Retinal pigment epithelial cell (primary cell): ENCODE results near the gene HOXC6.

Experiments
- DNase-seq: peaks from one replicate; pipeline ENCODE4 v3.0.0-alpha.2; 2010; ENCODE audit warnings: low read depth
- H3K4me3 ChIP-seq: 2 replicates; pipeline ENCODE4 v1.5.1; 2011; ENCODE audit warnings: mild to moderate bottlenecking, low read length, control low read depth, moderate library complexity
- TF ChIP-seq, protein P1 (sequence below): conservative IDR thresholded peaks from 2 replicates; pipeline ENCODE4 v1.5.1; 2011; ENCODE audit warnings: low read depth, low read length, control low read depth, inconsistent platforms

The HOXC6 gene

DNA sequence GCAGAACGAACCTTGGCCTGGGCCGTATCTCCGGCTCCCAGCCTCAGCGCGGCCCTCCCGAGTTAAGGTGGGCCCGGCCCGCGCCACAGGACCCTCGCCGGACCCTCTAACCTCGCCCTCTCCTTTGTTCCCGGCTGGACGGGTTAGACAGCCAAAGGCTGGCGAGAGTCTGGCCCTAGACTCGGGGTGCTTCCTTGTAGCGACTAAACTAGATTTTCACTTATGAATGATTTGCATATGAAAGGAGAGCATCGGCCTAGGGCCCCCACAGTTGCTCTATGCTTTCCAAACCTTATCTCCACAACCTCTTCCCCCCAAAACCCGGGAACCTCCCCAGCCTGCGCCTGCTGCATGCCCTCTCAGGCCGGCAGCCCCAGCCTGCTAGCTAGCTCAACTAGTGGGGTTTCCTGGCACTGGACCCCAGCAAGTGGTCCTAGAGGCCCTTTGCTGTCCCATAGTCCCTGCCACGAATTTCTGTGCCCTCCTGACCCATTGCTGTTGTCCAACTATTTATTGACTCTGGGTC, 6.6 kb downstream of the HOXC6 start:
- no peak for DNase-seq
- TF ChIP-seq, protein P1, sequence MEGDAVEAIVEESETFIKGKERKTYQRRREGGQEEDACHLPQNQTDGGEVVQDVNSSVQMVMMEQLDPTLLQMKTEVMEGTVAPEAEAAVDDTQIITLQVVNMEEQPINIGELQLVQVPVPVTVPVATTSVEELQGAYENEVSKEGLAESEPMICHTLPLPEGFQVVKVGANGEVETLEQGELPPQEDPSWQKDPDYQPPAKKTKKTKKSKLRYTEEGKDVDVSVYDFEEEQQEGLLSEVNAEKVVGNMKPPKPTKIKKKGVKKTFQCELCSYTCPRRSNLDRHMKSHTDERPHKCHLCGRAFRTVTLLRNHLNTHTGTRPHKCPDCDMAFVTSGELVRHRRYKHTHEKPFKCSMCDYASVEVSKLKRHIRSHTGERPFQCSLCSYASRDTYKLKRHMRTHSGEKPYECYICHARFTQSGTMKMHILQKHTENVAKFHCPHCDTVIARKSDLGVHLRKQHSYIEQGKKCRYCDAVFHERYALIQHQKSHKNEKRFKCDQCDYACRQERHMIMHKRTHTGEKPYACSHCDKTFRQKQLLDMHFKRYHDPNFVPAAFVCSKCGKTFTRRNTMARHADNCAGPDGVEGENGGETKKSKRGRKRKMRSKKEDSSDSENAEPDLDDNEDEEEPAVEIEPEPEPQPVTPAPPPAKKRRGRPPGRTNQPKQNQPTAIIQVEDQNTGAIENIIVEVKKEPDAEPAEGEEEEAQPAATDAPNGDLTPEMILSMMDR = no peak
- H3K4me3 ChIP-seq = no peak overlapping the region

DNA sequence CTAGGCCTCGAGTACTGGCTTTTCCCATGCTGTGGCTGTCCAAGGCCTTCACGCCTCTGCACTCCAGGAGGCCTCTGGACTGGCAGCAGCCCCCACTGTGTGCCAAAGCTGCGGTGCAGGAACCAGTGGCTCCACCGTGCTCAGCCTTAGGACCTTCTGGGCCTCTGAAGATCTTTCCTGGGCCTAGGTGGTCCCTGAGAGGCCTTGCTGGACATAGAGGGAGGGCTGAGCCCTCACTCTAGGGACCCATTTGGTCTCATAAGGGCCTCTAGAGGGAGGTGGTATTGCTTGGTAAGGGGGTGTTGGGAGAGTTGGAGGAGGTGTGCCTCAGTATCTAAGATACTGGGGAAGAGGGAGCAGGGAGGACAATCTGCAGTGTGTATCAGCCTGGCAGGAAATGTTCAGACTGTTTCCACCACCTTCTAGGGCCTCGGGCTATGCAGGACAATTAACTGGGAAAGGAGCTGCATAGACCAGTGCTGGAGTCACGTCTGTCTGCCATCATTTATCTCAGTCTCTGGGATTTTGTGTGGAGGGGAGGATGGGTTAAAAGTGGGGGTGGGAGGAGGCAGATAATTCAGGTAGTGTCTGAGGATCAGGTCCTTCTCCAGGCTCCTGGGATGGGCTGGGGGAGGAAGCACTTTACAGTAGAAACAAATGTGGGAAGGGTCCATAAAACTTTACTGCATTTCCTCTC, 7.5 kb downstream of the HOXC6 start:
- H3K4me3 ChIP-seq = no peak overlapping the region
- TF ChIP-seq, protein P1 = no peak
- no peak for DNase-seq

DNA sequence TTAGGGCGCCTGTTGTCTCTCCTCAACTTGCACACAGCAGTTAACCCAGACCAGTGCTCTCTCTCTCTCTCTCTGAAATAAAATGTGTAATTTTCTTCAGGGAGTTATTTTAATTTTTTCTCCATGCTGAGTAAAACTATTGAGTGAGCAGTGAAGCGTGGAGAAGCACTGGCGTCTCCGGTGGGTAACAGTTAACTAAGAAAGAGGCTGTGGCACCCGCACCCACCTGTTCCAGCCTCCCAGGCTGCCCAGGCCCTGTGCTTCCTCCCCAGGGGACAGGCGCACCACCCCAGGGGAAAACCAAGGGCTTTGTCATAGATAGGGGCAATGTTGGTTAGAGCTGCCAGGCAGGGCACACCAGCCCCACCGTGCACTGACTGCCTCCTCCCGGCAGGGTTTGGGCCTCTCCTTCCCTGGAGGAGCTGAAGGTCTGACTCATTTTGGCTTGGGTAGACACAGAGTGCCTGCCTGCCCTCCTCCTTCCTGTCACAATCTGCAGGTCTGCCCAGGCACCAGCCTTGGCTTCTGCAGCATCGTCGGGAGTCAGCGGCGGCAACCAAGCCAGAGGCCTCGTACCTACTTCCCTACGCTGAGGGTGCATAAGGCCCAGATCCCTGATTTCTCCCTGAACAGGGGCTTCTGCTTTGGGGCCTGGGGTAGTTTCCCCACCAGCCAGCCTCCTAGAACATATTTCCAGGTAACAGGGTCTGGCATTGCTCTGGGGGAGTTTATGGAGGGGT, 8.6 kb downstream of the HOXC6 start:
- no peak for DNase-seq
- TF ChIP-seq, protein P1 = no peak

DNA sequence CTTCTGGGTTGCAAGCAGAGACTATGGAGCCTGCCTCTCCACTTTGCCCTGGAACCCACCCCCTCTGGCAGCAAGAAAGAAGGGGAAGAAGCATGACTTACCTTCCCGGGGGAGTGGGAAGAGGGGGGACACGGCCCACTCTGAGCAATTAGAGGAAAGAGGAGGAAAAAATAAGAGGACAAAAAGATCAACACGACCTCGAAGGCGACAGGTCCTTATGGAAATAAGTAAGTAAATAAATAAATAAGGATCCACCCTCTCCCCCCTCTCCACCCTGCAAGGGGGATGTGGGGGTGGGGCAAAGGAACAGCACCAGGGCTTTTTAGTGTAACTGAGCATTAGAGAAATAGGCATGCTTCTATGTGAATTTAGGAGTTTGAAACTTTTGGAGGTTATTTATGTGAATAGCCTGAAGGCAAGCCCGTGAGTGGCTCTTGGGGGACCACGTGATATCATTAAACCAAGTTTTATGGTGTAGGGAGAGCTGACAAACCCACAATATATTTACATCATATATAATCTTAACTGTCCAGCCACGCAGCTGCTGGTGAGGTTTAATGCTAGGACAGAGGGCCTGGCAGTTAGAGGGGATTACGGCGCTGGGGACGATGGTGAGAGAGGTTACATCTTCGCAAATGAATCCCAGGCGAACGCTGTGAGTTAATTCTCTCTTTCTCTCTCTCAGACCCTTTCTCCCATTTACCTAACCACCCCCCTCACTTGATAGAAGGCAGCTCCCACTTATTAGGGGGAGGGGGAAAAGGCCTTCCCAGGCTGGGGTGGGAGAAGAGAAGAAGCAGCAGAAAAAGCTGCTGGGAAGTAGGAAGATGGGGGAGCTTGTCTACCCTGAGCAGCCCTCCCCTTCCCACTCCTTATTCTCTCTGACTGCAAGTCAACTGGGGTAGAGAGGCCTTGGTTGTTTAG, 9.4 kb downstream of the HOXC6 start:
- no peak overlapping the region for H3K4me3 ChIP-seq
- DNase-seq = no peak
- TF ChIP-seq, protein P1 = no peak

More for the DNA sequence above, 8.6 kb downstream of the HOXC6 start:
- no peak overlapping the region for H3K4me3 ChIP-seq

DNA sequence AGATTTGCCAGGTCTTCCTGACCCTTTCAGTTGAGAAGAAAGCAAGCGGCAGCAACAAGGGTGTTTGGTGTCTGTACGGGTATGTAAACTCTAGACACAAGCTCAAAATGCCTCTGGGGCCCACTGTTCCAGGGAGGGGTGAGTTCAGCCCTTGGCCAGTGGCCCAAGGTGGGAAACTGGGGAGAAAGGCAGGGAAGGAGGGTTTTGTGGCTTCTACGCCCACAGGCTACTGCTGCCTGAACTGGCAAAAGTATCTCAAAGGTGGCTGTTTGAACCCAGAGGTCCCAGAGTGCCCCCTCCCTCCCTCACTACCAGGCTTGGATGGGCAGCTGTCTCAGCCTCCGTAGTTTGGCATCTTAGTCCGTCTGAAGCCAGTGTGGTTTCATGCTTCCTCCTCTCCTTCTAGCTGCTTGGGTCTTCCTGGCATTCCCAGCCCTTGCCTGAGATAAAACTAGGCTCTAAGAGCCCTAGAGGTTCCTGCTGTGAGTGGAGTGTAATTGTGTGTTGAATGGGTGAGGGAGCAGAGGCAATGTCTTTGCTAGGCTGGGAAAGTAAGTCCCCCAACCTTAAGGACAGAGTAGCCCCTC, 10.1 kb downstream of the HOXC6 start:
- no peak for DNase-seq
- TF ChIP-seq, protein P1 = no peak
- H3K4me3 ChIP-seq = no peak overlapping the region

DNA sequence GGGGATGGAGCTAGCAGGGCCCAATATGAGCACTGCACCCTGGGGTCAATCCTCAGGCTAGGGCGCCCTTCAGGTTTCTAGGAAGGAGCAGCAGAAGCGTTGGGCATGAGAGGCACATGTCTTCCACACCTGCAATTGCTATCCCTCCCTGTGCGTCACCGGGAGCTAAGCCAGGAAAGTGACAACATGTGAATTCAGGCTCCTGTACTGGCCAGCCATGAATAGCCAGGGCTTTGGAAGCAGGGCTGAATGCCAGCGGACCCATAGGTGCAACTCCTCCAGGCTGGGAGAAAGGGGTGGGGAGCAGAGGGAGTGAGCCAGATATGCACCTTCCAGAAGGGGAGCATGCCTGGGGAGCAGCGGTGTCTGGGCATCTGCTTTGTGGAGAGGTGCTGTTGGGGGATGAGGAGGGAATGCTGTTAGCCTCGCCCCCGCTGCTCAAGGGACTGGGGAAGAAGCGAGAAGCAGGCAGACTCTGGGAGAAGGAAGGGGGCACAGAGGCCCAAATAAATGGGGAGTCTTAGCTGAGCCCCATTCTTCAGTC, 10.7 kb downstream of the HOXC6 start:
- no peak for DNase-seq
- TF ChIP-seq, protein P1 = no peak

More for the DNA sequence above, 10.7 kb downstream of the HOXC6 start:
- H3K4me3 ChIP-seq = no peak overlapping the region
